GM21390 (cell line): ENCODE data around the gene FMO3.

Source experiments
- ATAC-seq: cut with Tn5 transposase; IDR thresholded peaks from one replicate; pipeline ENCODE4 v1.9.1; 2021; ENCODE audit not compliant: unreplicated experiment

FMO3 gene

GRCh38 chr1:171090604-171091003 lies at the start of gene FMO3:
Gene FMO3, plus strand, starts transcription at chr1:171090905. Its CDS starts 1,754 bp downstream, at chr1:171092659.
- no peak for ATAC-seq

- ATAC-seq, result no peak
Measured at GRCh38 chr1:171048014-171048413, 42.7 kb upstream of the FMO3 start.

- ATAC-seq, result no peak
Measured at GRCh38 chr1:171052977-171053376, 37.7 kb upstream of the FMO3 start.

GRCh38 chr1:171055966-171056643 lies 34.6 kb upstream of the FMO3 start:
- no peak for ATAC-seq

- no peak for ATAC-seq
Measured at GRCh38 chr1:171061425-171062143, 29.1 kb upstream of the FMO3 start.

- no peak for ATAC-seq
Measured at GRCh38 chr1:171062902-171063301, 27.8 kb upstream of the FMO3 start.

- no peak for ATAC-seq
Measured at GRCh38 chr1:171075041-171075440, 15.7 kb upstream of the FMO3 start.

GRCh38 chr1:171081314-171081753 lies 9.4 kb upstream of the FMO3 start:
- ATAC-seq, result no peak

- no peak for ATAC-seq
Measured at GRCh38 chr1:171081763-171082201, 8.9 kb upstream of the FMO3 start.

- ATAC-seq, result no peak
Measured at GRCh38 chr1:171082606-171083005, 8.1 kb upstream of the FMO3 start.

- no peak for ATAC-seq
Measured at GRCh38 chr1:171083222-171083621, 7.5 kb upstream of the FMO3 start.

GRCh38 chr1:171084091-171084490 lies 6.6 kb upstream of the FMO3 start:
- ATAC-seq, result no peak

- ATAC-seq, result no peak
Measured at GRCh38 chr1:171084870-171085269, 5.8 kb upstream of the FMO3 start.

- ATAC-seq, result no peak
Measured at GRCh38 chr1:171087896-171088295, 2.8 kb upstream of the FMO3 start.

GRCh38 chr1:171103862-171104261 lies 13.2 kb downstream of the FMO3 start:
- ATAC-seq, result no peak

GRCh38 chr1:171107262-171107940 lies 16.7 kb downstream of the FMO3 start:
- no peak for ATAC-seq

- ATAC-seq, result no peak
Measured at GRCh38 chr1:171107969-171108368, 17.3 kb downstream of the FMO3 start.

GRCh38 chr1:171109966-171110365 lies 19.3 kb downstream of the FMO3 start:
- ATAC-seq, result no peak

GRCh38 chr1:171110621-171111326 lies 20.1 kb downstream of the FMO3 start:
- ATAC-seq, result no peak

GRCh38 chr1:171112119-171112518 lies 21.4 kb downstream of the FMO3 start:
- no peak for ATAC-seq

- no peak for ATAC-seq
Measured at GRCh38 chr1:171113382-171113781, 22.7 kb downstream of the FMO3 start.
